Fibroblast of lung (primary cell): ENCODE data around the gene HSH2D. TPM values are rescaled to one million over a fixed set of nuclear protein-coding genes. Genes with fewer than 3 reads are reported as not detected.

ENCODE experiments used
- DNase-seq, 2 donors: peaks; one replicate each; pipeline versions ENCODE4 v3.0.0 to v3.0.0-alpha.2; 2010; ENCODE audit warnings: low read depth in 2 of 2
- H2AFZ ChIP-seq: 2 replicates; pipeline ENCODE4 v1.5.1; 2012; ENCODE audit warnings: low read length, control low read depth, inconsistent platforms
- H3K27ac ChIP-seq: 2 replicates; pipeline ENCODE4 v1.5.1; 2011; ENCODE audit warnings: low read length, control low read depth; ENCODE audit not compliant: insufficient read depth
- H3K27me3 ChIP-seq: 2 replicates; pipeline ENCODE4 v1.5.1; 2011; ENCODE audit warnings: mild to moderate bottlenecking, low read length; ENCODE audit not compliant: control insufficient read depth, insufficient read depth
- H3K36me3 ChIP-seq: 2 replicates; pipeline ENCODE4 v1.5.1; 2011; ENCODE audit warnings: low read length; ENCODE audit not compliant: control insufficient read depth, insufficient read depth
- H3K4me1 ChIP-seq: 2 replicates; pipeline ENCODE4 v1.5.1; 2011; ENCODE audit warnings: low read length; ENCODE audit not compliant: control insufficient read depth, insufficient read depth; ENCODE audit errors: extremely low read depth
- H3K4me2 ChIP-seq: 2 replicates; pipeline ENCODE4 v1.5.1; 2011; ENCODE audit warnings: low read length, control low read depth; ENCODE audit not compliant: insufficient read depth; ENCODE audit errors: extremely low read depth
- H3K4me3 ChIP-seq, 4 experiments: fragments of 200-600 bp in 1 of 4; sonication (generic) in 1 of 4; replicated peaks in 1 of 4; 2 replicates each; pipeline ENCODE4 v1.5.1; 2011 to 2016; ENCODE audit warnings: low read length in 4 of 4, low read depth in 3 of 4, mild to moderate bottlenecking in 3 of 4, control low read depth in 2 of 4, inconsistent platforms in 1 of 4, mixed read lengths in 1 of 4; ENCODE audit not compliant: insufficient read depth in 1 of 4; ENCODE audit errors: control extremely low read depth in 1 of 4
- H3K79me2 ChIP-seq: 2 replicates; pipeline ENCODE4 v1.5.1; 2012; ENCODE audit warnings: mild to moderate bottlenecking, low read length, inconsistent platforms; ENCODE audit not compliant: control insufficient read depth, insufficient read depth
- H3K9ac ChIP-seq: 2 replicates; pipeline ENCODE4 v1.5.1; 2011; ENCODE audit warnings: mild to moderate bottlenecking, low read length, control low read depth; ENCODE audit not compliant: insufficient read depth
- H3K9me3 ChIP-seq: 2 replicates; pipeline ENCODE4 v1.5.1; 2012; ENCODE audit warnings: low read depth, low read length; ENCODE audit not compliant: control insufficient read depth, insufficient read depth
- H4K20me1 ChIP-seq: 2 replicates; pipeline ENCODE4 v1.5.1; 2011; ENCODE audit warnings: low read length; ENCODE audit not compliant: control insufficient read depth, insufficient read depth; ENCODE audit errors: extremely low read depth
- CTCF ChIP-seq, 2 donors: IDR thresholded peaks in 1 of 2; conservative IDR thresholded peaks in 1 of 2; 1 replicate in 1 of 2; 2 replicates in 1 of 2; pipeline ENCODE4 v1.5.1; 2011 to 2012; ENCODE audit warnings: low read length in 2 of 2, control low read depth in 1 of 2, inconsistent platforms in 1 of 2, low read depth in 1 of 2, mild to moderate bottlenecking in 1 of 2
- EZH2 ChIP-seq: IDR thresholded peaks from 2 replicates; pipeline ENCODE4 v1.5.1; 2012; ENCODE audit warnings: low read length, control low read depth, mild to moderate bottlenecking; ENCODE audit errors: missing control alignments
- polyA minus RNA-seq: library from RNA; depleted of rRNA, polyadenylated mRNA; stranded (reverse); fragments of >200 nt; gene quantifications from 2 replicates; pipeline ENCODE4 v1.2.3, GENCODE V29; 2011; ENCODE audit warnings: low replicate concordance
- polyA plus RNA-seq, 2 donors: library from polyadenylated mRNA; depleted of rRNA in 1 of 2; stranded (reverse) in 1 of 2; unstranded in 1 of 2; fragments of >200 nt; gene quantifications; 2 replicates each; pipeline ENCODE4 v1.2.1, GENCODE V29; 2011 to 2012; ENCODE audit warnings: missing spikeins in 1 of 2
- total RNA-seq: library from RNA; depleted of rRNA; stranded (reverse); fragments of >200 nt; gene quantifications from 2 replicates; pipeline ENCODE4 v1.2.1, GENCODE V29; 2014

Gene HSH2D
- total RNA-seq (not detected in 2 replicates), polyA plus RNA-seq (not detected in 2 replicates), polyA minus RNA-seq (not detected in 2 replicates)
- polyA plus RNA-seq (2012): not detected in 2 replicates

DNA sequence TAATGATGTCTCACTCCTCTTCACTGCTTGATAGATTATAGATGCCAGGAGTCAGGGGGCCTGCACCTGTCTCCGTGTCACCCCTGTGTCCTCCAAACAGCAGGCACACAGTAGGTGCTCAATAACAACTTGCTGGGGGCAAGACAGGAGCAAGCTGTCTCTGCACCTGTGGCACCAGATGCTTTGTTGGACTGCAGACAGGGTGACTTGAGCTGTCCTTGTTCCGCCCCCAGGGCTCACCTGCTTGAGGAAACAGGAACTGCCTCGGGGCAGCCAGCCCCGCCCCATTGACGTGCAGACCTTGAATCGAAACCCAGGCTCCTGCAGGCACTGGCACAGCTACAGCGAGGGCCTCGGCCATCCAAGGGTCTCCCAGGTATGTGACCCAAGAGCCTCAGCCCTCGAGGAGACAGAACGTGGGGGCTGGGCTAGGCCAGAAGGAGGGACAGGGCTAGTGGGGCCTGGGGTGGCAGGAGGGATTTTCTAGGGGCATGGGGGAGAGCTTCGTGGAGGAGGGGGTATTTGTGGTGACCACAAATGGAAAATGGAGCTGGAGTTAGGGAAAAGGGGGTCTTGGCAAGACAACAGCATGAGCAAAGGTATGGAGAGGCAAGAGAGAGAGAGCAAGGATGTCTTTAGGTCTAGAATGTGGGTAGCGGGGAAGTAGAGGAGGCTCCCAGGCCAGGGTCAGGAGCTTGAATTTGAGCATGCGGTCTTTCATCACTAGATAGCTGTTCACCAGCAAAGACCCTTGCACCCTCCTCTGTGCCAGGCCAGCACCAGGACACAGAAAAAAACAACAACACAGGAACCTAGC, at the start of gene HSH2D:
HSH2D (plus strand) TSS at position 287 of the 817 bp plus-strand sequence. CDS start 5,066 bp downstream, outside the sequence.
- Histone ChIP-seq H3K4me3 (no peak within 1 kb of the TSS), H3K27me3 (no peaks in the 10 kb centered on the region), H2AFZ (no peak within 1 kb of the TSS), H3K4me1 (no peaks in the 10 kb centered on the region), H3K79me2 (no peaks in the 10 kb centered on the region), H3K9me3 (no peaks in the 10 kb centered on the region), H3K4me2 (no peak within 1 kb of the TSS), H3K36me3 (no peaks in the 10 kb centered on the region), H4K20me1 (no peaks in the 10 kb centered on the region), H3K9ac (no peak within 1 kb of the TSS), H3K27ac (no peak within 1 kb of the TSS)
- TF ChIP-seq CTCF (conservative IDR thresholded peaks at IDR 0.05 in 1 of 2, IDR thresholded peaks at IDR 0.05 in 1 of 2; ENCODE audit: low read depth in 1 of 2, low read length in 2 of 2) (no peak), EZH2 (no peak)
- DNase-seq: no peak

DNA sequence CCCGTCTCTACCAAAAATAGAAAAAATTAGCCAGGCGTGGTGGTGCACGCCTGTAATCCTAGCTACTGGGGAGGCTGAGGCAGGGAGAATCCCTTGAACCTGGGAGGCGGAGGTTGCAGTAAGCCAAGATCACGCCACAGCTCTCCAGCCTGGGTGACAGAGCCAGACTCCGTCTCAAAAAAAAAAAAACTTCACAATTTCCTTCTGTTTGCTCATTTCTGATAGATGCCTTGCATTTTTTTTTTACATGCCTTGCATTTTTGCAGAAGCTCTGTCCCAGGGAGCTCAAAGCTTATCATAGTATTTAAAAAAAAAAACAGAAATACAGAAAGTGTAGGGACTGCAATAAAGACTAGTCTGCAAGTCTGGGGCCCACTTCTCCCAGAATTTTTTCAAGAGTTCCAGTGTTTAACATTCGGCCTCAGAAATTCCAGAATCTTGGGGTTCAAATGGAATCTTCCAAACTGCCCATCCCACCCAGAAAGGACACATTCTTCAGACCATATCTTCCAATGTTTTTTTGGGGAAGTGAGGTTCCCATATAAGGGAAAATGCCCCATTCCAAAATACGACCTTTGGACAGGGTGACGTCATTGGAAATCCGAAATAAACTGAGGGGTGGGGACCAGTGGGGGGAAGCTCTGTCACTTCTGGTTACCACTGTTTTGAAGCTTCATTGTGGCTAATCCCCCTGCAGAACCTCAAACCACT, 49.0 kb upstream of the HSH2D start:
- peaks cover 2% of the 10 kb centered on the region for H3K4me1 ChIP-seq
- DNase-seq: peak in 1 of 2 donors; percentile 44
- no peak overlapping the region for H3K9ac ChIP-seq
- H3K36me3 ChIP-seq: peaks cover 30% of the 10 kb centered on the region
- TF ChIP-seq CTCF (conservative IDR thresholded peaks at IDR 0.05 in 1 of 2, IDR thresholded peaks at IDR 0.05 in 1 of 2; ENCODE audit: low read depth in 1 of 2, low read length in 2 of 2): no peak
- no peak for TF ChIP-seq EZH2
- H3K4me3 ChIP-seq: no peak overlapping the region
- no peaks in the 10 kb centered on the region for H3K9me3 ChIP-seq
- H3K79me2 ChIP-seq: peaks cover 39% of the 10 kb centered on the region
- H3K4me2 ChIP-seq: no peak overlapping the region
- H4K20me1 ChIP-seq: no peaks in the 10 kb centered on the region
- peak overlapping the region; percentile 16 for H3K27ac ChIP-seq
- H2AFZ ChIP-seq: no peak overlapping the region
- no peaks in the 10 kb centered on the region for H3K27me3 ChIP-seq

DNA sequence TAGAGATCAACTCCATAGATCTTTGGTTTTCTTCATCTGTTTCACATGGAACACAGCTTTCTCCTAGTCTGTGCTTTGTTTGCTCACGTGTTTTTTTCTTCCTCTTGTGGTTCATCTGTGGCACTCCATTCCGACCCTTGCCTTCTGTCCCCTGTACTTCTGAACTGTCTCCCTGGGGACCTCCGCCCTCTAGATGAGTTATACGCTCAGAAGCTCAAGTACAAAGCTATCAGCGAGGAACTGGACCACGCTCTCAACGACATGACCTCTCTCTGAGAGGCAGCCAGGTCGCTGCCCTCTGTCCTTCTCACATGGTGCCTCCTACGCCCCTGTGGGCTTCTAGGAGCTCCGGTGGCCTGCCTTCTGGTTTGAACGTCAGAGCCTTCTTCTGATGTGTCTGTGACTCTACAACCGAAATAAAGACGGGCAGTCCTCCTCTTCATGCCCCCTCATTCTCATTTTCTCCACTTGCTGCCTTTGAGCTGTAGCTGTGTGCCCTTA, 48.4 kb upstream of the HSH2D start:
- H3K79me2 ChIP-seq: peaks cover 35% of the 10 kb centered on the region
- DNase-seq: no peak

More for the DNA sequence above, 48.4 kb upstream of the HSH2D start:
- Histone ChIP-seq H2AFZ (no peak overlapping the region), H3K4me2 (no peak overlapping the region), H3K9ac (no peak overlapping the region), H3K27me3 (no peaks in the 10 kb centered on the region), H4K20me1 (no peaks in the 10 kb centered on the region), H3K4me3 (no peak overlapping the region), H3K9me3 (no peaks in the 10 kb centered on the region), H3K27ac (peak overlapping the region; percentile 16), H3K36me3 (peaks cover 32% of the 10 kb centered on the region), H3K4me1 (peaks cover 2% of the 10 kb centered on the region)
- TF ChIP-seq EZH2 (no peak), CTCF (conservative IDR thresholded peaks at IDR 0.05 in 1 of 2, IDR thresholded peaks at IDR 0.05 in 1 of 2; ENCODE audit: low read depth in 1 of 2, low read length in 2 of 2) (no peak)
